Esophagus muscularis mucosa (tissue), 3 donors: ENCODE measurements around the gene RPLP2.

ENCODE experiments used
- CTCF ChIP-seq, 3 experiments: fragments of 200-600 bp in 2 of 3; fragments of 450-650 bp in 1 of 3; sonication (generic) in 2 of 3; IDR thresholded peaks; one replicate each; pipeline ENCODE4 v1.5.1; 2017 to 2019; ENCODE audit warnings: antibody characterized with exemption in 3 of 3, mild to moderate bottlenecking in 2 of 3, moderate library complexity in 1 of 3
- POLR2A ChIP-seq: fragments of 450-650 bp; IDR thresholded peaks from one replicate; pipeline ENCODE4 v1.6.1; 2017; ENCODE audit warnings: antibody characterized with exemption, moderate library complexity, mild to moderate bottlenecking, low read depth

GRCh38 chr11:773830-774229, 35.9 kb upstream of the RPLP2 start:
- TF ChIP-seq POLR2A (no peak), CTCF (IDR thresholded peaks at IDR 0.05) (no peak)
